Gastroesophageal sphincter (tissue), 4 donors: ENCODE data around the gene IBTK. TPM values are rescaled to one million over a fixed set of nuclear protein-coding genes. Genes with fewer than 3 reads are reported as not detected.
A peak's percentile ranks its signal among the peaks of the same experiment; 100 is the strongest.

Source experiments
- ATAC-seq: fragments of 150-250 bp; one replicate; pipeline ENCODE4 v1.9.1; 2016; ENCODE audit warnings: mild to moderate bottlenecking, moderate library complexity
- H3K27ac ChIP-seq, 4 donors: fragments of 200-600 bp; sonication (generic) in 3 of 4; 1 replicate in 3 of 4; 2 replicates in 1 of 4; pipeline ENCODE4 v1.5.1; 2016 to 2019
- H3K27me3 ChIP-seq: fragments of 200-600 bp; sonication (generic); one replicate; pipeline ENCODE4 v1.5.1; 2019
- H3K36me3 ChIP-seq, 2 donors: fragments of 200-600 bp; sonication (generic); one replicate each; pipeline ENCODE4 v1.5.1; 2019; ENCODE audit warnings: control low read depth in 1 of 2
- H3K4me1 ChIP-seq, 3 donors: fragments of 200-600 bp; sonication (generic); 1 replicate in 2 of 3; 2 replicates in 1 of 3; pipeline ENCODE4 v1.5.1; 2016 to 2019; ENCODE audit warnings: control low read depth in 2 of 3
- H3K4me3 ChIP-seq, 2 donors: fragments of 200-600 bp; sonication (generic); one replicate each; pipeline ENCODE4 v1.5.1; 2019; ENCODE audit warnings: mild to moderate bottlenecking in 1 of 2, moderate library complexity in 1 of 2
- H3K9me3 ChIP-seq, 3 donors: fragments of 200-600 bp; sonication (generic); one replicate each; pipeline ENCODE4 v1.5.1; 2017 to 2019; ENCODE audit warnings: control low read depth in 2 of 3
- EP300 ChIP-seq: sonication (generic); formaldehyde crosslinking; IDR thresholded peaks from one replicate; pipeline ENCODE4 v1.6.1; 2017; ENCODE audit warnings: antibody characterized with exemption, mild to moderate bottlenecking
- POLR2A ChIP-seq, 2 donors: fragments of 450-650 bp; IDR thresholded peaks; one replicate each; pipeline ENCODE4 v1.6.1; 2017; ENCODE audit warnings: antibody characterized with exemption in 2 of 2, mild to moderate bottlenecking in 2 of 2, moderate library complexity in 1 of 2
- POLR2AphosphoS5 ChIP-seq: sonication (generic); formaldehyde crosslinking; IDR thresholded peaks from one replicate; pipeline ENCODE4 v1.6.1; 2017; ENCODE audit warnings: antibody characterized with exemption
- WGBS, 2 donors: methylation state at CpG; one replicate each; pipeline ENCODE4 v1.1.5; 2018; ENCODE audit warnings: low coverage in 1 of 2; 5-methylcytosine and 5-hydroxymethylcytosine counted together
- total RNA-seq, 4 donors: library from RNA; depleted of rRNA; stranded (reverse); fragments of >200 nt; gene quantifications; one replicate each; pipeline ENCODE4 v1.1.0, GENCODE V29; 2016
- TF ChIP-seq, protein P1 (sequence below), 4 experiments: fragments of 200-600 bp in 2 of 4; fragments of 450-650 bp in 2 of 4; sonication (generic) in 1 of 4; IDR thresholded peaks; one replicate each; pipeline ENCODE4 v1.5.1; 2017 to 2019; ENCODE audit warnings: antibody characterized with exemption in 4 of 4, mild to moderate bottlenecking in 2 of 4, moderate library complexity in 2 of 4

Gene IBTK
- total RNA-seq, 4 donors from 2014 or later: 26.9 to 42.3 (median 30.8) TPM

- peaks cover 0 to 11% (median 0%) of the 10 kb centered on the region in 3 donors for H3K4me1 ChIP-seq
- no peak overlapping the region for H3K4me3 ChIP-seq
- H3K27ac ChIP-seq: no peak overlapping the region
- no peak for TF ChIP-seq POLR2A (IDR thresholded peaks at IDR 0.05)
- TF ChIP-seq, protein P1, sequence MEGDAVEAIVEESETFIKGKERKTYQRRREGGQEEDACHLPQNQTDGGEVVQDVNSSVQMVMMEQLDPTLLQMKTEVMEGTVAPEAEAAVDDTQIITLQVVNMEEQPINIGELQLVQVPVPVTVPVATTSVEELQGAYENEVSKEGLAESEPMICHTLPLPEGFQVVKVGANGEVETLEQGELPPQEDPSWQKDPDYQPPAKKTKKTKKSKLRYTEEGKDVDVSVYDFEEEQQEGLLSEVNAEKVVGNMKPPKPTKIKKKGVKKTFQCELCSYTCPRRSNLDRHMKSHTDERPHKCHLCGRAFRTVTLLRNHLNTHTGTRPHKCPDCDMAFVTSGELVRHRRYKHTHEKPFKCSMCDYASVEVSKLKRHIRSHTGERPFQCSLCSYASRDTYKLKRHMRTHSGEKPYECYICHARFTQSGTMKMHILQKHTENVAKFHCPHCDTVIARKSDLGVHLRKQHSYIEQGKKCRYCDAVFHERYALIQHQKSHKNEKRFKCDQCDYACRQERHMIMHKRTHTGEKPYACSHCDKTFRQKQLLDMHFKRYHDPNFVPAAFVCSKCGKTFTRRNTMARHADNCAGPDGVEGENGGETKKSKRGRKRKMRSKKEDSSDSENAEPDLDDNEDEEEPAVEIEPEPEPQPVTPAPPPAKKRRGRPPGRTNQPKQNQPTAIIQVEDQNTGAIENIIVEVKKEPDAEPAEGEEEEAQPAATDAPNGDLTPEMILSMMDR (IDR thresholded peaks at IDR 0.05): no peak
- ATAC-seq: no peak
- WGBS, 2 donors: 83 to 85% methylated on average over 4 to 5 of the region's 5 CpGs
- no peaks in the 10 kb centered on the region for H3K9me3 ChIP-seq
- H3K27me3 ChIP-seq: no peaks in the 10 kb centered on the region
- H3K36me3 ChIP-seq: no peaks in the 10 kb centered on the region
Measured at GRCh38 chr6:82275686-82276085, 28.1 kb upstream of the IBTK start.

DNA sequence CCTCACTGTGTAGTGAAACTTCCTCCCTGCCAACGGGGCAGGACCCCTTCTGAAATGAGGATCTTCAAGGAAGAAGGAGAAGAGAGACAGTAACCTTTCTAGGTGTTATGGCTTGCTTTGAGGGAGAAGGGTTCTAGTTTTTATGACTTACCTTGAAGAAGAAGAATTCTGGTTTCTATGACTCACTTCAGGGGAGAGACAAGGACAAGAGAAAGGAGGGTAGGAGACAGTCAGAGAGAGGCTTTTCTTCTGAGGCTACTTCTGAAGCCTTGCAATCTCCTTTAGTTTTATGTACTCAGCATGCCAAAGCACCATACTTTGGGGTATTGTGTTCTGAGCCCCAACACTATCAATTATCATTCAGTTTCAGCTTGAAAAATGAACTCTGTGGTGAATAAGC is 25.8 kb upstream of the IBTK start:
- Histone ChIP-seq H3K4me3 (no peak overlapping the region), H3K9me3 (no peaks in the 10 kb centered on the region), H3K27ac (no peak overlapping the region), H3K4me1 (peaks cover 0 to 13% (median 0%) of the 10 kb centered on the region in 3 donors), H3K36me3 (no peaks in the 10 kb centered on the region), H3K27me3 (no peaks in the 10 kb centered on the region)
- TF ChIP-seq EP300 (no peak), POLR2A (IDR thresholded peaks at IDR 0.05) (no peak), POLR2AphosphoS5 (no peak)
- TF ChIP-seq, protein P1 (IDR thresholded peaks at IDR 0.05): no peak
- no peak for ATAC-seq
- 67 to 73% methylated on average over 1 of the region's 1 CpG for WGBS, 2 donors

GRCh38 chr6:82270881-82271635 is 23.5 kb upstream of the IBTK start:
- 67 to 70% methylated on average over 6 of the region's 6 CpGs for whole genome bisulfite sequencing, 2 donors
- Histone ChIP-seq H3K4me1 (peaks cover 0 to 13% (median 0%) of the 10 kb centered on the region in 3 donors), H3K36me3 (no peaks in the 10 kb centered on the region), H3K4me3 (no peak overlapping the region), H3K27me3 (no peaks in the 10 kb centered on the region), H3K9me3 (no peaks in the 10 kb centered on the region), H3K27ac (no peak overlapping the region)
- ATAC-seq: no peak
- no peak for TF ChIP-seq EP300
- TF ChIP-seq, protein P1 (IDR thresholded peaks at IDR 0.05): peak; percentile 48 to 69 (median 55)

GRCh38 chr6:82268301-82268846 is 20.8 kb upstream of the IBTK start:
- no peak for ATAC-seq
- no peak overlapping the region for H3K27ac ChIP-seq
- no peaks in the 10 kb centered on the region for H3K9me3 ChIP-seq
- no peaks in the 10 kb centered on the region for H3K27me3 ChIP-seq
- H3K4me1 ChIP-seq: peaks cover 0 to 13% (median 0%) of the 10 kb centered on the region in 3 donors
- 13 to 34% methylated on average over 2 of the region's 2 CpGs for WGBS, 2 donors
- H3K36me3 ChIP-seq: no peaks in the 10 kb centered on the region
- TF ChIP-seq POLR2A (IDR thresholded peaks at IDR 0.05): no peak
- TF ChIP-seq EP300: no peak
- no peak for TF ChIP-seq POLR2AphosphoS5
- TF ChIP-seq, protein P1 (IDR thresholded peaks at IDR 0.05): no peak
- H3K4me3 ChIP-seq: no peak overlapping the region

DNA sequence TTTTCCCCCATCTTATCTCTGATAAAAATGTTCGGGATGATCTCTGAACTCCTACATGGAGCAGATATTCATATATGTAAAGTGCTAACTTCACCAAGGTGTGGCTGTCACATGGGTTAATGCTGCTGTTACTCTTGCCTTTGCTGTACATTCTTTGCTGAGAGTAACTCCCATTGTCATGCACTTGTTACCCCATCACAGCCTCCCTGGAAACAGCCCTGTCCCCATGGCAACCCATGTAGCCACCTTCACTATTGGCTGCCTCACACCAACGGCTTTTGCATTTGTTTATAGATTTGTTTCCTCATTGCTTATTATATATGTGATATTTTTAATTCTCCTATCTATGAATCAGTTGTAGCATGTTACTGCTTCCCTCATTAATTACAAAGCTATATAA is 17.3 kb upstream of the IBTK start:
- Histone ChIP-seq H3K9me3 (no peaks in the 10 kb centered on the region), H3K27ac (no peak overlapping the region), H3K4me1 (peaks cover 0 to 19% (median 15%) of the 10 kb centered on the region in 3 donors), H3K36me3 (no peaks in the 10 kb centered on the region), H3K4me3 (no peak overlapping the region), H3K27me3 (no peaks in the 10 kb centered on the region)
- no peak for TF ChIP-seq POLR2A (IDR thresholded peaks at IDR 0.05)
- TF ChIP-seq POLR2AphosphoS5: no peak
- TF ChIP-seq EP300: no peak
- TF ChIP-seq, protein P1 (IDR thresholded peaks at IDR 0.05): no peak
- 80 to 100% methylated on average over 1 to 2 of the region's 2 CpGs for WGBS, 2 donors
- no peak for ATAC-seq
